LoVo (cell line): ENCODE data around the gene CCDC91.

Experiments
- DNase-seq: peaks from one replicate; pipeline ENCODE4 v3.0.0-alpha.2; 2016; ENCODE audit warnings: low spot score

Gene CCDC91

DNA sequence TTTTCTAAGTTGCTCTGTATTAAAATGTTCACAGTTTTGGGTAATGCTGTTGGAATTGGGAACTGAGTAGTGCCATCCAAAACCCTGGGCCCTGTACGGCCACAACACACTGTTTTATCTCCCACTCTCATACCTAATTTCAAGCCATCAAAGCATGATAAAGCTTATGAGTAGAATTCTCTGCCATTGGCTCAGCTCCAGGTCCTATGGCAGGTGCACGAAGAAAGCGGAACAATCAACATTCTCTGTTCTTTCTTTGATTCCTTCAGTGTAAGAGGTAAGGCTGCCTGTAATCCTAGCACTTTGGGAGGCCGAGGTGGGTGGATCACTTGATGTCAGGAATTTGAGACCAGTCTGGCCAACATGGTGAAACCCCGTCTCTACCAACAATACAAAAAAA, 394.9 kb downstream of the CCDC91 start:
- DNase-seq, result no peak

DNA sequence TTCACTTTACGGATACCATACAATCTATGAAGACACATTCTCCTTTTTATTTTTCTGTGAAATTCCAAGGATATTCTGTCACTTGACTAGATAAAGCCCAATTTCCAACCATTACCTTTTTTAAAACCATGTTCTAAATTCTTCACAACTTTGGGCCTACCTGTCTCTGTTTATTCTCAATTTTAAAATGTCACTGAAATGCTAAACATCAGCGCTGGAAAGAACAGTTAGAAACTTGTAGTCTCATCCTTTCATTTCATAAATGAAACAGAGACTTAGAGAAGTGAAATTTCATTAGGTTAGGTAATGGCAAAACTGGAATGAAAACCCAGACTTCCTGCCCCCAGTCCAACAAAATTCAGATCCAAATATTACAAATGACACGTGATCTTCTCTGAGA, 396.2 kb downstream of the CCDC91 start:
- DNase-seq, result no peak

DNA sequence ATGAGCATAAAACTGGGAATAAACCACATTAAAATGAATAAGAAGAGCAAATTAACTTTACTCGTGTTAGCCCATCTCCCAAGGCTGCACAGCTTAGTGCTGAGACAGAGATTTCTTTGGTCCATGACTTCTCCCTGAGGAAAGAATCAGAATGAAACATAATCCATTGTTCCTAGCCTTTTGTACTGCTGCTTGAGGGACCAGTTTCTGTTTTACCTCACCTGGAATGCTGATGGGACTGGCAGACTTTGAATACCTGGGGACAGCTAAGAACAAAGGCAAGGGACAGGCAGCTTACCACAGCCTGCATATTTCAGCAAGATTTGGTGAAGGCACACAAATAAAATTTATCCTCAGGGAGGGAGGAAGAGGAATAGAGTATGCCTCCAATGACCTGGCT, 401.6 kb downstream of the CCDC91 start:
- DNase-seq, result no peak
